Tibial artery (tissue), 4 donors: Measurements from ENCODE around the gene TACC3.
A peak's percentile ranks its signal among the peaks of the same experiment; 100 is the strongest.

ENCODE experiments used
- DNase-seq, 2 donors: peaks; one replicate each; pipeline ENCODE4 v3.0.0-alpha.2; 2019
- H3K27ac ChIP-seq, 2 donors: fragments of 200-600 bp; sonication (generic) in 1 of 2; 1 replicate in 1 of 2; 2 replicates in 1 of 2; pipeline ENCODE4 v1.5.1; 2018 to 2019; ENCODE audit warnings: mild to moderate bottlenecking in 1 of 2
- H3K27me3 ChIP-seq, 2 donors: fragments of 200-600 bp; sonication (generic) in 1 of 2; one replicate each; pipeline versions ENCODE4 v1.5.1 to v1.6.0; 2016 to 2019
- H3K36me3 ChIP-seq, 3 donors: fragments of 200-600 bp; sonication (generic) in 2 of 3; one replicate each; pipeline ENCODE4 v1.5.1; 2016 to 2019; ENCODE audit warnings: mild to moderate bottlenecking in 2 of 3
- H3K4me1 ChIP-seq, 4 donors: fragments of 200-600 bp; sonication (generic) in 2 of 4; 1 replicate in 3 of 4; 2 replicates in 1 of 4; pipeline ENCODE4 v1.5.1; 2016 to 2019
- H3K4me3 ChIP-seq, 2 donors: fragments of 200-600 bp; sonication (generic) in 1 of 2; 1 replicate in 1 of 2; 2 replicates in 1 of 2; pipeline ENCODE4 v1.5.1; 2018 to 2019; ENCODE audit warnings: mild to moderate bottlenecking in 2 of 2
- H3K9me3 ChIP-seq, 3 donors: fragments of 200-600 bp; sonication (generic) in 1 of 3; one replicate each; pipeline ENCODE4 v1.5.1; 2016 to 2019
- intact Hi-C: fragments of 100-400 bp; cut with DNase I; formaldehyde crosslinking; loops from one replicate; pipeline ENCODE4 v1.15.0; 2023; ENCODE audit warnings: low total_unique reads
- TF ChIP-seq, protein P1 (sequence below), 2 experiments: fragments of 200-600 bp in 1 of 2; fragments of 450-650 bp in 1 of 2; IDR thresholded peaks; one replicate each; pipeline ENCODE4 v1.5.1; 2017 to 2019; ENCODE audit warnings: antibody characterized with exemption in 2 of 2, mild to moderate bottlenecking in 1 of 2, moderate library complexity in 1 of 2

The TACC3 gene

DNA sequence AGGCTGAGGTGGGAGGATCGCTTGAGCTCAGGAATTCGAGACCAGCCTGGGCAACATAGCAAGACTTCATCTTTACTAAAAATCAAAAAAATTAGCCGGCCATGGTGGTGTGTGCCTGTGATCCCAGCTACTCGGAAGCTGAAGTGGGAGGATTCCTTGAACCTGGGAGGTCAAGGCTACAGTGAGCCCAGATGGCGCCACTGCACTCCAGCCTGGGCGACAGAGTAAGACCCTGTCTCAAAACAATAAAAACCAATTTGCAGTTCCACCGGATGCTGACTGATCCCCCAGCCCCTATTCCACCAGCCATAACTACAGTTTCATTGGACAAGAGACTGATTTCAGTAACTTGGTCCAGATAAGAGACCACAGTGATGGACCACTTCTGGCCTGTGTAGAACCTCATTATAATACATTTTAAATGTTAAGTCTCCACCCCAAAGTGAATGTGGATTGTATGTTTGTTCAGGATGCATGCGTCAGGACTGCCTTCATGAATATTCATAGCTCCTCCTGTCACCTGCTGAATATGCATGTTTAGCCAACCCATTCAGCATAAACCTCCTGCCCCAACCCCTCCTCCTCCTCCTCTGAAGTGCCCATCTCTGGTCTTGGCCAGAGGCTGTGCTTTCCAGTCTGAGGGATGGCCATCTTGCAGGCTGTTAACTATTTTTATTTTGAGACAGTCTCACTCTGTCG, 6.9 kb upstream of the TACC3 start:
- H3K4me1 ChIP-seq = peaks cover 0 to 61% (median 40%) of the 10 kb centered on the region in 4 donors
- H3K4me3 ChIP-seq = no peak overlapping the region
- intact Hi-C loops = no loop called here
- no peaks in the 10 kb centered on the region for H3K9me3 ChIP-seq
- TF ChIP-seq, protein P1, sequence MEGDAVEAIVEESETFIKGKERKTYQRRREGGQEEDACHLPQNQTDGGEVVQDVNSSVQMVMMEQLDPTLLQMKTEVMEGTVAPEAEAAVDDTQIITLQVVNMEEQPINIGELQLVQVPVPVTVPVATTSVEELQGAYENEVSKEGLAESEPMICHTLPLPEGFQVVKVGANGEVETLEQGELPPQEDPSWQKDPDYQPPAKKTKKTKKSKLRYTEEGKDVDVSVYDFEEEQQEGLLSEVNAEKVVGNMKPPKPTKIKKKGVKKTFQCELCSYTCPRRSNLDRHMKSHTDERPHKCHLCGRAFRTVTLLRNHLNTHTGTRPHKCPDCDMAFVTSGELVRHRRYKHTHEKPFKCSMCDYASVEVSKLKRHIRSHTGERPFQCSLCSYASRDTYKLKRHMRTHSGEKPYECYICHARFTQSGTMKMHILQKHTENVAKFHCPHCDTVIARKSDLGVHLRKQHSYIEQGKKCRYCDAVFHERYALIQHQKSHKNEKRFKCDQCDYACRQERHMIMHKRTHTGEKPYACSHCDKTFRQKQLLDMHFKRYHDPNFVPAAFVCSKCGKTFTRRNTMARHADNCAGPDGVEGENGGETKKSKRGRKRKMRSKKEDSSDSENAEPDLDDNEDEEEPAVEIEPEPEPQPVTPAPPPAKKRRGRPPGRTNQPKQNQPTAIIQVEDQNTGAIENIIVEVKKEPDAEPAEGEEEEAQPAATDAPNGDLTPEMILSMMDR (IDR thresholded peaks at IDR 0.05) = no peak
- H3K27me3 ChIP-seq = no peaks in the 10 kb centered on the region
- peaks cover 0 to 27% (median 18%) of the 10 kb centered on the region in 3 donors for H3K36me3 ChIP-seq
- no peak for DNase-seq
- H3K27ac ChIP-seq = no peak overlapping the region

DNA sequence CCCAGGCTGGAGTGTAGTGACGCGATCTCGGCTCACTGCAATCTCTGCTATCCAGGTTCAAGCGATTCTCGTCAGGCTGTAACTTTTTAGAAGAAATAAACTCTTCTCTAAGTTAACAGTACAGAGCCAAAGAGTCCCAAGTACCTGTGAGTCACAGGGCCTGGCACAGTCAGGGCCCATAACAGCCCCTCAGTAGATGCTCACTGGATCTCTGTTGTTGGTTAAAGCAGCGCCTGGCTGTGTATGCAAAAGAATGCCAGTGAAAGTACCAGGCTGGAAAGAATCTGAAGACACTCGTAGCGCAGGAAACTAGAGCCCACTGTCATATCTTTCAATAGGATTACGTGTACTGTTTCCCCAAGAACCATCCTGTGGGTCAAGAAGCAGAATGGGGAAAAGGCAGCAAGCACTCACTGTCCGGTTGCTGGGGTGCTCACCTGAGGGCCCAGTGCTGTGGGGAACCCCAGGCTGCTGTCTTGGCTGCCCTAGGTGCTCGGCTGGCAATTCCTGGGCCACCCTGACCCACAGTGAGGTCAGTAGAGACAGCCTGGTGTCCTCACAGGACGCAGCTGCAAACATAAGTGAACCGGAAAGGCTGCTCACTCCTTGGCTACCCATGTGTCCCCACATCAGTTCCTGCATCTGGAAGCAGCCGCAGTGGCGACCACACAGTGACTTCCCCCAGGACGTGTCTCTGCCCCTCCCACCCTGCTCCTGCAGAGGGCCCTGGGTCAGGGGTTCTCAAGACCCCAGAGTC, 6.1 kb upstream of the TACC3 start:
- H3K9me3 ChIP-seq = no peaks in the 10 kb centered on the region
- H3K27ac ChIP-seq = no peak overlapping the region
- intact Hi-C loops = no loop called here
- no peaks in the 10 kb centered on the region for H3K27me3 ChIP-seq
- H3K36me3 ChIP-seq = peaks cover 0 to 27% (median 18%) of the 10 kb centered on the region in 3 donors
- TF ChIP-seq, protein P1 (IDR thresholded peaks at IDR 0.05) = no peak
- peaks cover 0 to 64% (median 44%) of the 10 kb centered on the region in 4 donors for H3K4me1 ChIP-seq
- peak in 1 of 2 donors; percentile 19 for DNase-seq
- H3K4me3 ChIP-seq = no peak overlapping the region

DNA sequence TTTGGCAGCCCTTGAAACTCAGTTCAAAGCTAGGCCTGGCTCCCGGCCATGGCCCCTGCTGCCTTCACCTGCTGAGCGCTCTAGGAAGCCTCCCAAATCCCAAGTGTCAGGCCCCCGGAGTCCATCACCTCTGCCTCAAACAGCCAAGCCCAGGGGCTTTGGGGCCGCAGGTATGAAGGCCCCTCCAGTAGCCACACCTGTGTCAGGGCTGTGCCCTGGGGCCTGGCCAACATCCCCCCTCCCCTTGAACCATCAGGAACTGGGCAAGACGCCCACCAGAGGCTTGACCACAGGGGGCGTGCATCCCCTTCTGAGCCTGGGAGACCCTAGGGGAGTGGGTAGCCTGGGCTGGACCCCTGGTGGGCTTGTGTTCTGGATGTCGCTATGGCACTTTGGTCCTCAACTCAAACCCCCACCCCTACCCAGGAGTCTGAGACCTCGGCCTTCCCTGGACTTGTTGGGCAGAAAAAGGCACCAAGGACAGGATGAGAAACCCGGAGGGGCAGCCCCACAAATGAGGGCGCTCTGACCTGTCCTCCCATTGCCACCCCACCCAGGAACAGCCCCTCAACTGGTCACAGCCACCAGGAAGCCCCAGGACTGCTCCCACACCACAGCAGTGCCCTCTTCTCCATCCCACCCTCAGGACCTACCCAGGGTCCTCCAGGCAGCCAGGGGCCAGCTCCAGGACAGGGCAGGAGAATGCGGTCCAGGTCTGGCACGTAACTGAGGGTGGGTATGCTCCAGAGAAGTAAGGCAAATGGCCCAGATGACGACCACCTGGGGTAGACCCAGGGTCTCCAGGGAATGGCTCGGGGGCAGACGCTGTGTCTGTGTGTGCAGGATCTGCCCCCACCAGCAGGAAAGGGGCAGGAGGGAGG, 5.0 kb upstream of the TACC3 start:
- no peaks in the 10 kb centered on the region for H3K9me3 ChIP-seq
- no peak overlapping the region for H3K4me3 ChIP-seq
- intact Hi-C loops = no loop called here
- TF ChIP-seq, protein P1 (IDR thresholded peaks at IDR 0.05) = no peak
- peaks cover 0 to 27% (median 18%) of the 10 kb centered on the region in 3 donors for H3K36me3 ChIP-seq
- H3K4me1 ChIP-seq = peaks cover 0 to 55% (median 36%) of the 10 kb centered on the region in 4 donors
- H3K27ac ChIP-seq = no peak overlapping the region
- H3K27me3 ChIP-seq = no peaks in the 10 kb centered on the region
- DNase-seq = peak in 1 of 2 donors; percentile 17

DNA sequence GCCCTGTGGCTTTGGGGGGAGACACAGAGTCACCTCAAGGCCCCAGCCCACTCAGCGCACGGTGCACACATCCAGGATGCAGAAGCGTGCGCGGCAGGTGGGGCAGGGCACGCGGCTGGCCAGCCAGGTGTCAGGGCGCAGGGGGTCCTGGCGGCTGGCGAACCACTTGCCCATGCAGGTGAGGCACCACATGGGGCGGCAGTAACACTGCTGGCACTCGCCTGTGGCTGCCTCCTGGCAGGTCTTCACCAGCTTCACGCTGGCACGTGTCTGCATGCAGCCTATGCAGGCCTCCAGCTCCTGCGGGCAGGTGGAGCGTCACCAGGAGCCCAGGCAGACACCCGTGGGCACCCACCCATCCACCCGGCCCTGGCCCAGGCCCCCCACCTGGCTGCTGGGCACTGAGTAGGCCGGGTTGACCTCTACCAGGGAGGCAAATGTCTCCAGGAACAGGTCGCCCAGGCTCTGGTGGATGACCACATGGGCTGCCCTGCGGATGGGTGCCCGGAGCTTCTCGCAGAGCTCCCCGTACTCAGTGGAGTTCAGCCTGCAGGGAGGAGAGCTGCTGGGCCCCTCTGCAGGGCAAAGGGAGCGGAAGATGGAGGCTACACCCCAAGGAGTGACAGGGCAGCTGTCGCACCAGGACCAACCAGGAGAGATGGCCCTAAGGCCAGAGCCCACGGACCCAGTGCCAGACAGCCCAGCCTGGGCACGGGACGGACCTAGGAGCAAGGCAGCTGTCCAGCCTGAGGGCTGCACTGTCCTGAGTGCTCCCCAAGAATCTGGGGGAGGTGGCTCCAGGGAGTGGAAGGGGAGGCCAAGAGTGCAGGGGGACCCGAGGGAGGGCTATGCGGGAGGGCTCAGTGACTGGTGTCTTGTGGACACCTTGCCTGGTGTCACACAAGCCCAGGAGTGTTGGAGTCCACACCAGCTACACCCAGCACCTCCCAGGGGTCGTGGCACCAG, 3.9 kb upstream of the TACC3 start:
- intact Hi-C loops = no loop called here
- no peak overlapping the region for H3K4me3 ChIP-seq
- no peaks in the 10 kb centered on the region for H3K27me3 ChIP-seq
- DNase-seq = peak in 1 of 2 donors; percentile 11
- H3K27ac ChIP-seq = no peak overlapping the region
- TF ChIP-seq, protein P1 (IDR thresholded peaks at IDR 0.05) = no peak
- H3K4me1 ChIP-seq = peaks cover 0 to 62% (median 44%) of the 10 kb centered on the region in 4 donors
- H3K36me3 ChIP-seq = peaks cover 0 to 23% (median 18%) of the 10 kb centered on the region in 3 donors
- H3K9me3 ChIP-seq = no peaks in the 10 kb centered on the region
